Mammary epithelial cell (primary cell): ENCODE data around the gene ADCY2.

ENCODE experiments used
- CTCF ChIP-seq, 2 donors: IDR thresholded peaks in 1 of 2; conservative IDR thresholded peaks in 1 of 2; 2 replicates each; pipeline ENCODE4 v1.5.1; 2011 to 2012; ENCODE audit warnings: inconsistent platforms in 2 of 2, low read length in 2 of 2, mild to moderate bottlenecking in 2 of 2, control low read depth in 1 of 2, low read depth in 1 of 2; ENCODE audit not compliant: insufficient read depth in 1 of 2; ENCODE audit errors: extremely low read depth in 1 of 2
- EZH2 ChIP-seq: IDR thresholded peaks from 2 replicates; pipeline ENCODE4 v1.6.1; 2012; ENCODE audit warnings: low read length, inconsistent platforms, borderline replicate concordance

- TF ChIP-seq CTCF (conservative IDR thresholded peaks at IDR 0.05 in 1 of 2, IDR thresholded peaks at IDR 0.05 in 1 of 2; ENCODE audit: extremely low read depth in 1 of 2, insufficient read depth in 1 of 2, low read depth in 1 of 2, low read length in 2 of 2): no peak
- TF ChIP-seq EZH2: no peak
Observed at GRCh38 chr5:7851240-7851592, 455.3 kb downstream of the ADCY2 start.
